ENCODE data around the gene CA10. TPM values are rescaled to one million over a fixed set of nuclear protein-coding genes. Genes with fewer than 3 reads are reported as not detected.

CA10 gene
- total RNA-seq, 4 donors from 2014 or later, result not detected

DNA sequence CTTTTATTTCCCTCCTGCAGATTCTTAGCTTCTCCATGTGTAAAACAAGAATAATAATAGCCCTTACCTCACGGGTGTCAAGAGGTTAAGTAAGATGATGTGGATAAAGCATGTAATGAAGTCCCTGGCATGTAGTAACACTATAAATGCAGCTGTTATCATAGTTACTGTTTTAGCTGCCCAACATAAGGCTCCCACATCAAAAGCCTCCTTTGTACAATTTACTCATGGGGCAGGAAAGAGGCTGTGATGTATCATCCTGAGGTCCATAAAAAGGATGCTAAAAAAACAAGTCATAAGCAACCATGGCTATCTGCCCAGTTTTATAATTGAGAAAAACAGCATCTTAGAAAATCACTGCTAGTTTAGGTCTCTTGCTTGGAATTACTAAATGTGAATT is 339.7 kb downstream of the CA10 start:
- intact Hi-C loops (cut with DNase I), result no loop called here
- WGBS, result 65% methylated on average over 1 of the region's 1 CpG
- Histone ChIP-seq H3K36me3 (no peaks in the 10 kb centered on the region), H3K4me3 (no peak overlapping the region), H3K4me1 (no peaks in the 10 kb centered on the region), H3K9me3 (no peaks in the 10 kb centered on the region), H3K27ac (replicated peaks in 1 of 4) (no peak overlapping the region), H3K27me3 (no peaks in the 10 kb centered on the region)
- DNase-seq (ENCODE audit: extremely low spot score), result no peak
- TF ChIP-seq CTCF (IDR thresholded peaks at IDR 0.05) (no peak), EP300 (IDR thresholded peaks at IDR 0.05) (no peak), POLR2A (IDR thresholded peaks at IDR 0.05; ENCODE audit: low read depth) (no peak), POLR2AphosphoS5 (IDR thresholded peaks at IDR 0.05) (no peak)

- H3K4me1 ChIP-seq, result no peaks in the 10 kb centered on the region
- DNase-seq (ENCODE audit: extremely low spot score), result no peak
- 96% methylated on average over 1 of the region's 1 CpG for WGBS
- H3K9me3 ChIP-seq, result no peaks in the 10 kb centered on the region
- H3K36me3 ChIP-seq, result no peaks in the 10 kb centered on the region
- H3K27ac ChIP-seq (replicated peaks in 1 of 4), result no peak overlapping the region
- H3K27me3 ChIP-seq, result no peaks in the 10 kb centered on the region
- no peak overlapping the region for H3K4me3 ChIP-seq
- intact Hi-C loops (cut with DNase I), result no loop called here
- TF ChIP-seq POLR2A (IDR thresholded peaks at IDR 0.05; ENCODE audit: low read depth) (no peak), POLR2AphosphoS5 (IDR thresholded peaks at IDR 0.05) (no peak), CTCF (IDR thresholded peaks at IDR 0.05) (no peak), EP300 (IDR thresholded peaks at IDR 0.05) (no peak)
Measured at GRCh38 chr17:51817955-51818354, 340.6 kb downstream of the CA10 start.

- intact Hi-C loops (cut with DNase I), result no loop called here
- Histone ChIP-seq H3K27me3 (no peaks in the 10 kb centered on the region), H3K9me3 (no peaks in the 10 kb centered on the region), H3K4me3 (no peak overlapping the region), H3K4me1 (no peaks in the 10 kb centered on the region), H3K36me3 (no peaks in the 10 kb centered on the region), H3K27ac (replicated peaks in 1 of 4) (no peak overlapping the region)
- DNase-seq (ENCODE audit: extremely low spot score), result no peak
- TF ChIP-seq POLR2A (IDR thresholded peaks at IDR 0.05; ENCODE audit: low read depth) (no peak), CTCF (IDR thresholded peaks at IDR 0.05) (no peak), POLR2AphosphoS5 (IDR thresholded peaks at IDR 0.05) (no peak), EP300 (IDR thresholded peaks at IDR 0.05) (no peak)
Measured at GRCh38 chr17:51817117-51817516, 341.4 kb downstream of the CA10 start.

DNA sequence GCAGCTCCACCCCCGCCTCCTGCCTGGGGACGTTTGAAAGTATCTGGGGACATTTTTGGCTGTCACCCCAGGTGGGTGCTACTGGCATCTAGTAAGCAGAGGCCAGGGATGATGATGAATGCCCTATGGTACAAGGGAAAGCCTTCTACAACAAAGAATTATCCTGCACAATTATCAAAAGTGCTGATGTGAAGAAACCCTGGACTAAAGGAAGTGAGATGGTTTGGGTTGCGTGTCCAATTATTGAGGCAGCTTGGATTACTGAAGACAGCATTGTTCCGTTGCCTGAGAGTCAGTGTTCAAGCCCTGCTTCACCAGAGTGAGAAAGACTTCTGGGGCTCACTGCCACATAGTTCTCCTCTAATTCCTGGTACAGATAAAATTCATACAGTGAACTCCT is 343.4 kb downstream of the CA10 start:
- H3K9me3 ChIP-seq, result no peaks in the 10 kb centered on the region
- TF ChIP-seq POLR2AphosphoS5 (IDR thresholded peaks at IDR 0.05) (no peak), EP300 (IDR thresholded peaks at IDR 0.05) (no peak), POLR2A (IDR thresholded peaks at IDR 0.05; ENCODE audit: low read depth) (no peak), CTCF (IDR thresholded peaks at IDR 0.05) (no peak)
- no peaks in the 10 kb centered on the region for H3K4me1 ChIP-seq
- intact Hi-C loops (cut with DNase I), result no loop called here
- DNase-seq (ENCODE audit: extremely low spot score), result no peak
- WGBS, result 73% methylated on average over 4 of the region's 4 CpGs
- H3K4me3 ChIP-seq, result no peak overlapping the region
- no peaks in the 10 kb centered on the region for H3K27me3 ChIP-seq
- H3K36me3 ChIP-seq, result no peaks in the 10 kb centered on the region
- no peak overlapping the region for H3K27ac ChIP-seq (replicated peaks in 1 of 4)

DNA sequence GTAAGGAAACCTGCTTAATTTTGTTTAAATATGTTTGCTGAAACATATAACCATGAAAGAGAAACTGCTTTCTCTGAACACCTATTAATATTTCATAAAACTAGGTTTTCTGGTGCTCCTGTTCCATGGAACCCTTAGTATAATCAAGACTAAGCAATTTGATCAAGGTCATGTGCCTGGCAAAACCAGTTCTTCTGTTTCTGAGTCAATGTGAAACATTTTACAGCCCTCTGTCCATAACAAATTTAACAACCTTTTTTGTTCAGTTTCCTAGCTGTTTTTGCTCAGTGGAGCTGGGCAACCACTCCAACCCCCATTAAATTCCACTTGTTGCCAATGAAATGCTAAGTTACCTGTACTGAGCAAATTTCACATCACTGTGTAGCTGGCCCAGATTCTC is 344.0 kb downstream of the CA10 start:
- Histone ChIP-seq H3K27me3 (no peaks in the 10 kb centered on the region), H3K4me3 (no peak overlapping the region), H3K4me1 (no peaks in the 10 kb centered on the region), H3K36me3 (no peaks in the 10 kb centered on the region), H3K27ac (replicated peaks in 1 of 4) (no peak overlapping the region), H3K9me3 (no peaks in the 10 kb centered on the region)
- TF ChIP-seq POLR2AphosphoS5 (IDR thresholded peaks at IDR 0.05), result no peak
- TF ChIP-seq EP300 (IDR thresholded peaks at IDR 0.05), result no peak
- TF ChIP-seq POLR2A (IDR thresholded peaks at IDR 0.05; ENCODE audit: low read depth), result no peak
- no peak for TF ChIP-seq CTCF (IDR thresholded peaks at IDR 0.05)
- intact Hi-C loops (cut with DNase I), result no loop called here
- no peak for DNase-seq (ENCODE audit: extremely low spot score)
